H1 (cell line): Measurements from ENCODE around the gene FBXO44.

ENCODE experiments used
- CBX5 ChIP-seq: fragments of 300-800, 300-1000 bp; sonication (generic); IDR thresholded peaks from 2 replicates; pipeline ENCODE4 v1.7.1; 2016; ENCODE audit warnings: antibody characterized with exemption, low read length, low read depth
- CHD2 ChIP-seq: IDR thresholded peaks from 2 replicates; pipeline ENCODE4 v1.6.1; 2012; ENCODE audit warnings: low read length, improper control_type of control experiment
- CTCF ChIP-seq, 3 experiments: IDR thresholded peaks; 1 replicate in 2 of 3; 2 replicates in 1 of 3; pipeline versions ENCODE4 v1.5.1 to v1.6.1; 2011; ENCODE audit warnings: low read length in 3 of 3, mild to moderate bottlenecking in 3 of 3, inconsistent platforms in 2 of 3, low read depth in 1 of 3, moderate library complexity in 1 of 3; ENCODE audit not compliant: insufficient read depth in 1 of 3; ENCODE audit errors: control extremely low read depth in 1 of 3
- EZH2 ChIP-seq: fragments of 200-600 bp; sonication (generic); IDR thresholded peaks from 2 replicates; pipeline ENCODE4 v1.7.1; 2012; ENCODE audit warnings: low read depth, mild to moderate bottlenecking, moderate library complexity, low read length, inconsistent platforms; ENCODE audit not compliant: severe bottlenecking
- HDAC2 ChIP-seq, 2 experiments: fragments of 300-600 bp in 1 of 2; sonication (generic) in 1 of 2; IDR thresholded peaks; 2 replicates each; pipeline ENCODE4 v1.6.1; 2011 to 2012; ENCODE audit warnings: low read depth in 2 of 2, low read length in 2 of 2, mild to moderate bottlenecking in 2 of 2, moderate library complexity in 2 of 2, borderline replicate concordance in 1 of 2, inconsistent platforms in 1 of 2
- PHF8 ChIP-seq: fragments of 200-600 bp; sonication (generic); conservative IDR thresholded peaks from 2 replicates; pipeline ENCODE4 v1.7.1; 2012; ENCODE audit warnings: low read depth, mild to moderate bottlenecking, inconsistent platforms, low read length, moderate library complexity
- POLR2A ChIP-seq, 2 experiments: IDR thresholded peaks; 1 replicate in 1 of 2; 2 replicates in 1 of 2; pipeline ENCODE4 v1.6.1; 2011; ENCODE audit warnings: low read depth in 2 of 2, low read length in 2 of 2, mild to moderate bottlenecking in 2 of 2; ENCODE audit errors: control extremely low read depth in 1 of 2
- POLR2AphosphoS5 ChIP-seq: IDR thresholded peaks from 2 replicates; pipeline ENCODE4 v1.6.1; 2011; ENCODE audit warnings: low read depth, low read length
- RAD21 ChIP-seq, 2 experiments: IDR thresholded peaks in 1 of 2; conservative IDR thresholded peaks in 1 of 2; 2 replicates each; pipeline ENCODE4 v1.6.1; 2011; ENCODE audit warnings: low read depth in 2 of 2, low read length in 2 of 2, improper control_type of control experiment in 1 of 2, inconsistent platforms in 1 of 2, mild to moderate bottlenecking in 1 of 2, moderate library complexity in 1 of 2
- RXRA ChIP-seq: IDR thresholded peaks from 2 replicates; pipeline ENCODE4 v1.6.1; 2011; ENCODE audit warnings: low read depth, mild to moderate bottlenecking, low read length, moderate library complexity; ENCODE audit not compliant: insufficient read depth
- SP1 ChIP-seq: IDR thresholded peaks from 2 replicates; pipeline ENCODE4 v1.6.1; 2011; ENCODE audit warnings: low read depth, low read length
- USF2 ChIP-seq: IDR thresholded peaks from 2 replicates; pipeline ENCODE4 v1.6.1; 2011; ENCODE audit warnings: low read length, improper control_type of control experiment
- TF ChIP-seq, protein P1 (sequence below): IDR thresholded peaks from 2 replicates; pipeline ENCODE4 v1.6.1; 2012; ENCODE audit warnings: low read length, inconsistent platforms
- TF ChIP-seq, protein P2 (sequence below): IDR thresholded peaks from 2 replicates; pipeline ENCODE4 v1.6.1; 2011; ENCODE audit warnings: low read depth, mild to moderate bottlenecking, low read length; ENCODE audit not compliant: insufficient read depth

DNA sequence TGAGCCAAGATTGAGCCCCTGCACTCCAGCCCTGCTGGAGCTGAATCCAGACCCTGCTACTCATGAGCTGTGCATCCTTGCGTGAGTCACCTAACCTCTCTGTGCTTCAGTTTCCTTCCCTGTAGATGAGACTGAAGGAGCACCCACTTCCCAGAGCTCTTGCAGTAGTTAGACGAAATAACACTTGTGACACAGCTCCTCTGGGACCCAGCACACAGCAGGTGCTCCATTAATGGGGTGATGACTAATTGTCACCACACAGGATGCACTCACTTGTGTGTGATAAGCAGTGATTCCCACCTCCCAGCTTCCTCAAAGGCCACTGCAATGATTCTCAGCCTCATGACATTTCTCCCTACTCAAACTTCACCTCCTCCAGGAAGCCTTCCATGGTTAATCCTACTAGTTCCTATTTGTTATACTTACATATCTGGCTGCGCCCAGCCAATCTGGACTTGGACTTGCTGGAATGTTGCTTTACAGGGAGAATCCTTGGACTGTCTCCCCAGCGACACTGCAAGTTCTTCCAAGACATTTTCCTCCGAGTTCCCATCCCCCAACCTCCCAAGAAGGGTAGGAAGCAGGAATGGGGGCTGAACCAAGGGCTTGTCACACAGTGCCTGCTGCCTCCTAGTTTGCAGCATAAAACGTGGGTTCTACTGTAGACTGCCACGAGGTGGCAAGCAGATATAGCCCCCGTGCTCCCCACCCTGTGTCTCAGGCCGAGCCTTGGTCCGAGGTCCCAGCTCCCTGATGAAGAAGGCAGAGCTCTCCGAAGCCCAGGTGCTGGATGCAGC lies 54.1 kb downstream of the FBXO44 start:
- TF ChIP-seq USF2 (no peak), CTCF (IDR thresholded peaks at IDR 0.05; ENCODE audit: control extremely low read depth in 1 of 3, insufficient read depth in 1 of 3, low read depth in 1 of 3, low read length in 3 of 3) (no peak), RAD21 (IDR thresholded peaks at IDR 0.05 in 1 of 2, conservative IDR thresholded peaks at IDR 0.05 in 1 of 2; ENCODE audit: low read depth in 2 of 2, low read length in 2 of 2) (no peak), PHF8 (no peak), CBX5 (no peak), POLR2A (IDR thresholded peaks at IDR 0.05; ENCODE audit: control extremely low read depth in 1 of 2, low read depth in 2 of 2, low read length in 2 of 2) (no peak), RXRA (no peak), HDAC2 (IDR thresholded peaks at IDR 0.05; ENCODE audit: borderline replicate concordance in 1 of 2, low read depth in 2 of 2, low read length in 2 of 2) (no peak), SP1 (no peak), EZH2 (no peak), CHD2 (no peak), POLR2AphosphoS5 (no peak)
- TF ChIP-seq, protein P1, sequence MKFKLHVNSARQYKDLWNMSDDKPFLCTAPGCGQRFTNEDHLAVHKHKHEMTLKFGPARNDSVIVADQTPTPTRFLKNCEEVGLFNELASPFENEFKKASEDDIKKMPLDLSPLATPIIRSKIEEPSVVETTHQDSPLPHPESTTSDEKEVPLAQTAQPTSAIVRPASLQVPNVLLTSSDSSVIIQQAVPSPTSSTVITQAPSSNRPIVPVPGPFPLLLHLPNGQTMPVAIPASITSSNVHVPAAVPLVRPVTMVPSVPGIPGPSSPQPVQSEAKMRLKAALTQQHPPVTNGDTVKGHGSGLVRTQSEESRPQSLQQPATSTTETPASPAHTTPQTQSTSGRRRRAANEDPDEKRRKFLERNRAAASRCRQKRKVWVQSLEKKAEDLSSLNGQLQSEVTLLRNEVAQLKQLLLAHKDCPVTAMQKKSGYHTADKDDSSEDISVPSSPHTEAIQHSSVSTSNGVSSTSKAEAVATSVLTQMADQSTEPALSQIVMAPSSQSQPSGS, result no peak
- TF ChIP-seq, protein P2, sequence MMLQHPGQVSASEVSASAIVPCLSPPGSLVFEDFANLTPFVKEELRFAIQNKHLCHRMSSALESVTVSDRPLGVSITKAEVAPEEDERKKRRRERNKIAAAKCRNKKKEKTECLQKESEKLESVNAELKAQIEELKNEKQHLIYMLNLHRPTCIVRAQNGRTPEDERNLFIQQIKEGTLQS, result no peak
